Central memory CD8-positive, alpha-beta T cell (primary cell): ENCODE results near the gene EP400.

Experiments used
- ATAC-seq: fragments of 150-1000 bp; cut with Tn5 transposase; replicated peaks from 2 replicates; pipeline ENCODE4 v1.10.0; 2022; ENCODE audit warnings: mild to moderate bottlenecking, moderate FRiP score, moderate number of reproducible peaks; ENCODE audit not compliant: poor library complexity, severe bottlenecking; ENCODE audit errors: extremely low read depth
- DNase-seq, 2 donors: peaks; one replicate each; pipeline ENCODE4 v3.0.0; 2021; ENCODE audit warnings: low spot score in 2 of 2
- H3K27ac Mint-ChIP-seq: one replicate; pipeline ENCODE4 v1.8.0; 2022; ENCODE audit warnings: low read depth, mild to moderate bottlenecking, moderate library complexity, mixed read lengths
- H3K27me3 Mint-ChIP-seq: one replicate; pipeline ENCODE4 v1.8.0; 2022; ENCODE audit warnings: mixed read lengths
- H3K36me3 Mint-ChIP-seq: one replicate; pipeline ENCODE4 v1.8.0; 2022; ENCODE audit warnings: mild to moderate bottlenecking, moderate library complexity, mixed read lengths; ENCODE audit not compliant: insufficient read depth
- H3K4me1 Mint-ChIP-seq: one replicate; pipeline ENCODE4 v1.8.0; 2022; ENCODE audit warnings: mixed read lengths
- H3K4me3 Mint-ChIP-seq: one replicate; pipeline ENCODE4 v1.8.0; 2022; ENCODE audit warnings: mild to moderate bottlenecking, moderate library complexity, mixed read lengths
- H3K9me3 Mint-ChIP-seq: one replicate; pipeline ENCODE4 v1.8.0; 2022; ENCODE audit warnings: mixed read lengths

EP400 gene

GRCh38 chr12:131908092-131909080, 41.4 kb upstream of the EP400 start:
- Mint-ChIP-seq H3K9me3 (no peaks in the 10 kb centered on the region), H3K4me3 (no peak overlapping the region), H3K27me3 (no peaks in the 10 kb centered on the region), H3K4me1 (peaks cover 12% of the 10 kb centered on the region), H3K27ac (no peak overlapping the region), H3K36me3 (peaks cover 11% of the 10 kb centered on the region)
- no peak for DNase-seq
- ATAC-seq = no peak

- ATAC-seq (no peak), DNase-seq (no peak)
- Mint-ChIP-seq H3K27me3 (no peaks in the 10 kb centered on the region), H3K4me3 (no peak overlapping the region), H3K27ac (no peak overlapping the region), H3K9me3 (no peaks in the 10 kb centered on the region), H3K4me1 (peaks cover 6% of the 10 kb centered on the region), H3K36me3 (peaks cover 11% of the 10 kb centered on the region)
Measured at GRCh38 chr12:131909081-131909751, 40.5 kb upstream of the EP400 start.

GRCh38 chr12:131909752-131910219, 40.0 kb upstream of the EP400 start:
- Mint-ChIP-seq H3K4me3 (no peak overlapping the region), H3K27me3 (no peaks in the 10 kb centered on the region), H3K9me3 (no peaks in the 10 kb centered on the region), H3K36me3 (peaks cover 11% of the 10 kb centered on the region), H3K27ac (no peak overlapping the region), H3K4me1 (peaks cover 6% of the 10 kb centered on the region)
- DNase-seq (no peak), ATAC-seq (no peak)

- no peak overlapping the region for H3K27ac Mint-ChIP-seq
- ATAC-seq (no peak), DNase-seq (no peak)
- H3K9me3 Mint-ChIP-seq = no peaks in the 10 kb centered on the region
- H3K27me3 Mint-ChIP-seq = no peaks in the 10 kb centered on the region
- H3K4me3 Mint-ChIP-seq = no peak overlapping the region
- H3K36me3 Mint-ChIP-seq = peaks cover 13% of the 10 kb centered on the region
- peaks cover 3% of the 10 kb centered on the region for H3K4me1 Mint-ChIP-seq
Measured at GRCh38 chr12:131910302-131911027, 39.3 kb upstream of the EP400 start.

GRCh38 chr12:131911028-131911650, 38.6 kb upstream of the EP400 start:
- Mint-ChIP-seq H3K27ac (no peak overlapping the region), H3K4me3 (no peak overlapping the region), H3K9me3 (no peaks in the 10 kb centered on the region), H3K27me3 (no peaks in the 10 kb centered on the region), H3K4me1 (no peaks in the 10 kb centered on the region), H3K36me3 (peaks cover 12% of the 10 kb centered on the region)
- ATAC-seq (no peak), DNase-seq (no peak)

GRCh38 chr12:131911851-131912477, 37.8 kb upstream of the EP400 start:
- Mint-ChIP-seq H3K27ac (no peak overlapping the region), H3K4me3 (no peak overlapping the region), H3K27me3 (no peaks in the 10 kb centered on the region), H3K36me3 (peaks cover 12% of the 10 kb centered on the region), H3K9me3 (no peaks in the 10 kb centered on the region), H3K4me1 (no peaks in the 10 kb centered on the region)
- no peak for ATAC-seq
- no peak for DNase-seq

GRCh38 chr12:131912518-131913274, 37.0 kb upstream of the EP400 start:
- Mint-ChIP-seq H3K27ac (no peak overlapping the region), H3K4me3 (no peak overlapping the region), H3K9me3 (no peaks in the 10 kb centered on the region), H3K27me3 (no peaks in the 10 kb centered on the region), H3K4me1 (no peaks in the 10 kb centered on the region), H3K36me3 (peaks cover 8% of the 10 kb centered on the region)
- no peak for ATAC-seq
- no peak for DNase-seq

GRCh38 chr12:131913666-131914065, 36.1 kb upstream of the EP400 start:
- no peak overlapping the region for H3K4me3 Mint-ChIP-seq
- no peaks in the 10 kb centered on the region for H3K4me1 Mint-ChIP-seq
- no peak for ATAC-seq
- H3K36me3 Mint-ChIP-seq = peaks cover 9% of the 10 kb centered on the region
- H3K27ac Mint-ChIP-seq = no peak overlapping the region
- no peaks in the 10 kb centered on the region for H3K27me3 Mint-ChIP-seq
- no peak for DNase-seq
- no peaks in the 10 kb centered on the region for H3K9me3 Mint-ChIP-seq

- no peaks in the 10 kb centered on the region for H3K27me3 Mint-ChIP-seq
- DNase-seq (no peak), ATAC-seq (no peak)
- peaks cover 9% of the 10 kb centered on the region for H3K36me3 Mint-ChIP-seq
- H3K9me3 Mint-ChIP-seq = no peaks in the 10 kb centered on the region
- no peak overlapping the region for H3K4me3 Mint-ChIP-seq
- no peak overlapping the region for H3K27ac Mint-ChIP-seq
- no peaks in the 10 kb centered on the region for H3K4me1 Mint-ChIP-seq
Measured at GRCh38 chr12:131914179-131914702, 35.5 kb upstream of the EP400 start.

GRCh38 chr12:131915000-131915689, 34.6 kb upstream of the EP400 start:
- Mint-ChIP-seq H3K27me3 (no peaks in the 10 kb centered on the region), H3K36me3 (peaks cover 9% of the 10 kb centered on the region), H3K4me3 (no peak overlapping the region), H3K4me1 (no peaks in the 10 kb centered on the region), H3K27ac (no peak overlapping the region), H3K9me3 (no peaks in the 10 kb centered on the region)
- DNase-seq = no peak
- no peak for ATAC-seq

- H3K27ac Mint-ChIP-seq = no peak overlapping the region
- ATAC-seq (no peak), DNase-seq (no peak)
- H3K27me3 Mint-ChIP-seq = no peaks in the 10 kb centered on the region
- H3K36me3 Mint-ChIP-seq = peaks cover 9% of the 10 kb centered on the region
- H3K4me3 Mint-ChIP-seq = no peak overlapping the region
- no peaks in the 10 kb centered on the region for H3K9me3 Mint-ChIP-seq
- no peaks in the 10 kb centered on the region for H3K4me1 Mint-ChIP-seq
Measured at GRCh38 chr12:131915823-131916222, 33.9 kb upstream of the EP400 start.
